Smooth muscle cell (in vitro differentiated cells): ENCODE measurements around the gene AGO3. TPM values are rescaled to one million over a fixed set of nuclear protein-coding genes. Genes with fewer than 3 reads are reported as not detected.

Experiments used
- DNase-seq: peaks from one replicate; lab custom pipeline; 2025; ENCODE audit not compliant: unreplicated experiment; lab: John Stamatoyannopoulos, UW
- H2AFZ ChIP-seq: fragments of 200-600 bp; sonication (generic); 2 replicates; pipeline ENCODE4 v1.6.0; 2016; ENCODE audit warnings: antibody characterized with exemption, low read depth, mild to moderate bottlenecking
- H3F3A ChIP-seq: fragments of 200-600 bp; sonication (generic); 2 replicates; pipeline ENCODE4 v1.6.0; 2017; ENCODE audit warnings: antibody characterized with exemption, low read depth
- H3K27ac ChIP-seq: fragments of 200-600 bp; sonication (generic); 2 replicates; pipeline ENCODE4 v1.5.1; 2016; ENCODE audit warnings: low read depth, mild to moderate bottlenecking
- H3K27me3 ChIP-seq: fragments of 200-600 bp; sonication (generic); 2 replicates; pipeline ENCODE4 v1.6.1; 2016; ENCODE audit warnings: low read depth, mild to moderate bottlenecking
- H3K36me3 ChIP-seq: fragments of 200-600 bp; sonication (generic); 2 replicates; pipeline ENCODE4 v1.5.1; 2016; ENCODE audit warnings: low read depth
- H3K4me1 ChIP-seq: fragments of 200-600 bp; sonication (generic); 2 replicates; pipeline ENCODE4 v1.5.1; 2016; ENCODE audit warnings: low read depth
- H3K4me2 ChIP-seq: fragments of 200-600 bp; sonication (generic); 2 replicates; pipeline ENCODE4 v1.6.0; 2016; ENCODE audit warnings: mild to moderate bottlenecking
- H3K4me3 ChIP-seq: fragments of 200-600 bp; sonication (generic); 2 replicates; pipeline ENCODE4 v1.5.1; 2016; ENCODE audit warnings: mild to moderate bottlenecking
- H3K79me2 ChIP-seq: fragments of 200-600 bp; sonication (generic); 2 replicates; pipeline ENCODE4 v1.6.0; 2016; ENCODE audit warnings: low read depth, mild to moderate bottlenecking
- H3K9ac ChIP-seq: fragments of 200-600 bp; sonication (generic); 2 replicates; pipeline ENCODE4 v1.6.0; 2016; ENCODE audit warnings: low read depth
- H3K9me3 ChIP-seq: fragments of 200-600 bp; sonication (generic); replicated peaks from 2 replicates; pipeline ENCODE4 v1.5.1; 2016; ENCODE audit warnings: low read depth
- H4K20me1 ChIP-seq: fragments of 200-600 bp; sonication (generic); 2 replicates; pipeline ENCODE4 v1.6.0; 2016; ENCODE audit warnings: low read depth
- WGBS: methylation state at CpG from one replicate; pipeline ENCODE4 v1.1.7; 2016; ENCODE audit warnings: low lambda C conversion rate; 5-methylcytosine and 5-hydroxymethylcytosine counted together
- polyA plus RNA-seq: library from polyadenylated mRNA; unstranded; fragments of >200 nt; fragmentation: Nextera tagmentation; extraction: Ambion mirVana; gene quantifications from 2 replicates; pipeline ENCODE4 v1.2.1, GENCODE V29; 2016
- total RNA-seq: library from RNA; depleted of rRNA; stranded (reverse); fragments of >200 nt; gene quantifications from 2 replicates; pipeline ENCODE4 v1.2.3, GENCODE V29; 2014
- TF ChIP-seq, protein P1 (sequence below): fragments of 200-600 bp; sonication (generic); IDR thresholded peaks from 2 replicates; pipeline ENCODE4 v1.5.1; 2017; ENCODE audit warnings: borderline replicate concordance, mild to moderate bottlenecking, antibody characterized with exemption; ENCODE audit not compliant: insufficient read depth, poor library complexity, severe bottlenecking

The AGO3 gene
- total and polyA plus RNA-seq, 2 experiments from 2014 or later, result 14.3 to 31.6 TPM

GRCh38 chr1:36024847-36025246 is 93.9 kb downstream of the AGO3 start:
- Histone ChIP-seq H3K9ac (no peak overlapping the region), H3K9me3 (peaks cover 4% of the 10 kb centered on the region), H4K20me1 (no peaks in the 10 kb centered on the region), H3K79me2 (no peaks in the 10 kb centered on the region), H3K4me2 (no peak overlapping the region), H3F3A (no peaks in the 10 kb centered on the region), H3K36me3 (peaks cover 29% of the 10 kb centered on the region), H3K27me3 (no peaks in the 10 kb centered on the region), H3K27ac (no peak overlapping the region), H3K4me3 (no peak overlapping the region), H2AFZ (no peak overlapping the region), H3K4me1 (no peaks in the 10 kb centered on the region)
- TF ChIP-seq, protein P1, sequence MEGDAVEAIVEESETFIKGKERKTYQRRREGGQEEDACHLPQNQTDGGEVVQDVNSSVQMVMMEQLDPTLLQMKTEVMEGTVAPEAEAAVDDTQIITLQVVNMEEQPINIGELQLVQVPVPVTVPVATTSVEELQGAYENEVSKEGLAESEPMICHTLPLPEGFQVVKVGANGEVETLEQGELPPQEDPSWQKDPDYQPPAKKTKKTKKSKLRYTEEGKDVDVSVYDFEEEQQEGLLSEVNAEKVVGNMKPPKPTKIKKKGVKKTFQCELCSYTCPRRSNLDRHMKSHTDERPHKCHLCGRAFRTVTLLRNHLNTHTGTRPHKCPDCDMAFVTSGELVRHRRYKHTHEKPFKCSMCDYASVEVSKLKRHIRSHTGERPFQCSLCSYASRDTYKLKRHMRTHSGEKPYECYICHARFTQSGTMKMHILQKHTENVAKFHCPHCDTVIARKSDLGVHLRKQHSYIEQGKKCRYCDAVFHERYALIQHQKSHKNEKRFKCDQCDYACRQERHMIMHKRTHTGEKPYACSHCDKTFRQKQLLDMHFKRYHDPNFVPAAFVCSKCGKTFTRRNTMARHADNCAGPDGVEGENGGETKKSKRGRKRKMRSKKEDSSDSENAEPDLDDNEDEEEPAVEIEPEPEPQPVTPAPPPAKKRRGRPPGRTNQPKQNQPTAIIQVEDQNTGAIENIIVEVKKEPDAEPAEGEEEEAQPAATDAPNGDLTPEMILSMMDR, result no peak
- WGBS, result 100% methylated on average over 1 of the region's 1 CpG
- DNase-seq, result no peak

- H3K4me1 ChIP-seq, result no peaks in the 10 kb centered on the region
- no peak overlapping the region for H3K9ac ChIP-seq
- H3K9me3 ChIP-seq, result peaks cover 4% of the 10 kb centered on the region
- H3K79me2 ChIP-seq, result peaks cover 5% of the 10 kb centered on the region
- H3K4me2 ChIP-seq, result no peak overlapping the region
- 97% methylated on average over 3 of the region's 3 CpGs for WGBS
- H2AFZ ChIP-seq, result no peak overlapping the region
- H3F3A ChIP-seq, result no peaks in the 10 kb centered on the region
- no peaks in the 10 kb centered on the region for H4K20me1 ChIP-seq
- H3K27ac ChIP-seq, result no peak overlapping the region
- no peaks in the 10 kb centered on the region for H3K27me3 ChIP-seq
- TF ChIP-seq, protein P1, result no peak
- peaks cover 29% of the 10 kb centered on the region for H3K36me3 ChIP-seq
- DNase-seq, result no peak
- no peak overlapping the region for H3K4me3 ChIP-seq
These were observed 96.9 kb downstream of the AGO3 start for GRCh38 chr1:36027766-36028165.

DNA sequence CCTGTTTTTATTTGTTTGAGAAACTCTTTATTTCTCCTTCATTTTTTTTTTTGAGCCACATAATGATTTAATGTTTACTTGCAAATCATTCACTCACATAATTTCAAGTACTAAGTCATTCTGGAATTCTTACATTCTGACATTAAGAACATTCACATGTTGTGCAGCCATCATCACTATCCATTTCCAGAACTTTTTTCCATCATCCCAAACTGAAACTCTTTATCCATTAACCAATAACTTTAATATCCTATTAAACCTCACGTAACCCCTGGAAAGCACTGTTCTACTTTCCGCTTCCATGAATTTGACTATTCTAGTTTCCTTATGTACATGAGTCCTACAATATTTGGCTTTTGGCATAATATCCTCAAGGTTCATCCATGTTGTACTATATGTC is 100.5 kb downstream of the AGO3 start:
- Histone ChIP-seq H3K4me2 (no peak overlapping the region), H3K36me3 (peaks cover 23% of the 10 kb centered on the region), H4K20me1 (no peaks in the 10 kb centered on the region), H3K27ac (no peak overlapping the region), H3K4me1 (no peaks in the 10 kb centered on the region), H2AFZ (no peak overlapping the region), H3K79me2 (peaks cover 5% of the 10 kb centered on the region), H3K9me3 (peaks cover 4% of the 10 kb centered on the region), H3K27me3 (no peaks in the 10 kb centered on the region), H3K4me3 (no peak overlapping the region), H3K9ac (no peak overlapping the region), H3F3A (no peaks in the 10 kb centered on the region)
- DNase-seq, result no peak
- WGBS, result 97% methylated on average over 2 of the region's 2 CpGs
- TF ChIP-seq, protein P1, result no peak

- TF ChIP-seq, protein P1, result no peak
- H3K9ac ChIP-seq, result no peak overlapping the region
- no peak for DNase-seq
- peak overlapping the region; percentile 5 for H3K27ac ChIP-seq
- H2AFZ ChIP-seq, result no peak overlapping the region
- H3K27me3 ChIP-seq, result no peaks in the 10 kb centered on the region
- H3F3A ChIP-seq, result no peaks in the 10 kb centered on the region
- no peaks in the 10 kb centered on the region for H4K20me1 ChIP-seq
- H3K9me3 ChIP-seq, result no peaks in the 10 kb centered on the region
- H3K36me3 ChIP-seq, result peaks cover 9% of the 10 kb centered on the region
- no peak overlapping the region for H3K4me2 ChIP-seq
- H3K4me1 ChIP-seq, result no peaks in the 10 kb centered on the region
- no peak overlapping the region for H3K4me3 ChIP-seq
- H3K79me2 ChIP-seq, result peaks cover 5% of the 10 kb centered on the region
These were observed 103.8 kb downstream of the AGO3 start for GRCh38 chr1:36034692-36035091.
